HepG2 (cell line): ENCODE results near the gene VWA3A.

ENCODE experiments used
- ATF3 ChIP-seq: sonication (generic); formaldehyde crosslinking; IDR thresholded peaks from 2 replicates; pipeline ENCODE4 v1.4.0; 2020; ENCODE audit warnings: missing genetic modification reagents
- ATF6 ChIP-seq: sonication (generic); formaldehyde crosslinking; conservative IDR thresholded peaks from 2 replicates; pipeline ENCODE4 v1.4.0; 2020; ENCODE audit warnings: missing genetic modification reagents
- CTCF ChIP-seq: sonication (generic); formaldehyde crosslinking; IDR thresholded peaks from 2 replicates; pipeline ENCODE4 v1.5.0; 2020; ENCODE audit warnings: mild to moderate bottlenecking, missing genetic modification reagents, moderate library complexity
- EHMT2 ChIP-seq: fragments of 200-600 bp; sonication (generic); IDR thresholded peaks from 2 replicates; pipeline ENCODE4 v1.7.0; 2017; ENCODE audit warnings: antibody characterized with exemption, low read depth, low read length, borderline replicate concordance
- NCOA2 ChIP-seq: sonication (generic); formaldehyde crosslinking; IDR thresholded peaks from 2 replicates; pipeline ENCODE4 v1.8.0; 2022; ENCODE audit warnings: inconsistent platforms
- POLR2A ChIP-seq, 2 experiments: IDR thresholded peaks; 2 replicates each; pipeline ENCODE4 v1.6.1; 2011; ENCODE audit warnings: low read depth in 2 of 2, low read length in 2 of 2, mild to moderate bottlenecking in 1 of 2, moderate library complexity in 1 of 2; ENCODE audit not compliant: insufficient read depth in 1 of 2
- SNRNP70 ChIP-seq: fragments of 200-400 bp; formaldehyde crosslinking; IDR thresholded peaks from 2 replicates; pipeline ENCODE4 v1.6.1; 2017; ENCODE audit warnings: mild to moderate bottlenecking, low read depth, low read length, moderate library complexity
- SUZ12 ChIP-seq: fragments of 150-350 bp; IDR thresholded peaks from 2 replicates; pipeline ENCODE4 v1.6.1; 2014; ENCODE audit warnings: low read depth, low read length
- THYN1 ChIP-seq: sonication (generic); formaldehyde crosslinking; IDR thresholded peaks from 2 replicates; pipeline ENCODE4 v1.8.1; 2023; ENCODE audit warnings: low read depth, mild to moderate bottlenecking, moderate library complexity, missing genetic modification reagents, borderline replicate concordance
- ZBTB1 ChIP-seq: sonication (generic); formaldehyde crosslinking; IDR thresholded peaks from 2 replicates; pipeline ENCODE4 v1.4.0; 2020; ENCODE audit warnings: missing genetic modification reagents, borderline replicate concordance
- ZFP36 ChIP-seq: fragments of 150-350 bp; IDR thresholded peaks from 2 replicates; pipeline ENCODE4 v1.6.1; 2018; ENCODE audit warnings: borderline replicate concordance, low read length, low read depth; ENCODE audit not compliant: partially characterized antibody
- ZMAT5 ChIP-seq: sonication (generic); formaldehyde crosslinking; IDR thresholded peaks from 2 replicates; pipeline ENCODE4 v1.5.0; 2020; ENCODE audit warnings: mild to moderate bottlenecking, low read depth, missing genetic modification reagents, borderline replicate concordance
- ZNF20 ChIP-seq: sonication (generic); formaldehyde crosslinking; IDR thresholded peaks from 2 replicates; pipeline ENCODE4 v1.4.0; 2020; ENCODE audit warnings: mild to moderate bottlenecking, moderate library complexity, missing genetic modification reagents

GRCh38 chr16:22071331-22071910, 20.9 kb upstream of the VWA3A start:
- TF ChIP-seq ZMAT5 (no peak), ZNF20 (no peak), ATF3 (CRISPR knock-in tag) (no peak), SUZ12 (no peak), THYN1 (no peak), POLR2A (IDR thresholded peaks at IDR 0.05; ENCODE audit: insufficient read depth in 1 of 2, low read depth in 2 of 2, low read length in 2 of 2) (no peak), ATF6 (no peak), ZFP36 (no peak), ZBTB1 (CRISPR knock-in tag) (no peak), NCOA2 (CRISPR knock-in tag) (no peak), CTCF (CRISPR knock-in tag) (no peak), SNRNP70 (no peak), EHMT2 (no peak)
